ENCODE data around the gene PSMG3.

Gene PSMG3

GRCh38 chr7:1578513-1578912 lies 8.7 kb upstream of the PSMG3 start:
- no peak for DNase-seq

GRCh38 chr7:1576521-1577253 lies 6.9 kb upstream of the PSMG3 start:
- no peak for DNase-seq

GRCh38 chr7:1575809-1576208 lies 6.0 kb upstream of the PSMG3 start:
- DNase-seq, result no peak

- no peak for DNase-seq
Measured at GRCh38 chr7:1572111-1572822, 2.4 kb upstream of the PSMG3 start.

- DNase-seq, result no peak
Measured at GRCh38 chr7:1569440-1569832, 396 bp downstream of the PSMG3 start.

- DNase-seq, result no peak
Measured at GRCh38 chr7:1569016-1569415, 816 bp downstream of the PSMG3 start.

GRCh38 chr7:1567896-1568510 lies 1.8 kb downstream of the PSMG3 start:
- no peak for DNase-seq

- no peak for DNase-seq
Measured at GRCh38 chr7:1567049-1567771, 2.6 kb downstream of the PSMG3 start.

GRCh38 chr7:1566687-1567048 lies 3.2 kb downstream of the PSMG3 start:
- no peak for DNase-seq

GRCh38 chr7:1564603-1565022 lies 5.2 kb downstream of the PSMG3 start:
- no peak for DNase-seq

- no peak for DNase-seq
Measured at GRCh38 chr7:1563981-1564602, 5.7 kb downstream of the PSMG3 start.

- no peak for DNase-seq
Measured at GRCh38 chr7:1562597-1563051, 7.2 kb downstream of the PSMG3 start.

- no peak for DNase-seq
Measured at GRCh38 chr7:1562116-1562515, 7.7 kb downstream of the PSMG3 start.

GRCh38 chr7:1561036-1561940 lies 8.5 kb downstream of the PSMG3 start:
- no peak for DNase-seq

GRCh38 chr7:1560620-1561031 lies 9.2 kb downstream of the PSMG3 start:
- DNase-seq, result no peak

GRCh38 chr7:1559626-1560590 lies 9.9 kb downstream of the PSMG3 start:
- DNase-seq, result no peak

- DNase-seq, result no peak
Measured at GRCh38 chr7:1558841-1559625, 10.8 kb downstream of the PSMG3 start.

- no peak for DNase-seq
Measured at GRCh38 chr7:1558181-1558811, 11.5 kb downstream of the PSMG3 start.

- DNase-seq, result no peak
Measured at GRCh38 chr7:1557771-1558170, 12.1 kb downstream of the PSMG3 start.
